ENCODE results near the gene UBR4. TPM values are rescaled to one million over a fixed set of nuclear protein-coding genes. Genes with fewer than 3 reads are reported as not detected.

The UBR4 gene
- total and polyA plus RNA-seq, 2 of the 8 experiments (the other 6 are each of a cell fraction or from before 2014, with no cell fraction given), result 139 to 152 TPM

- H3K23ac ChIP-seq (ENCODE audit: insufficient read length), result no peak overlapping the region
- peaks cover 4% of the 10 kb centered on the region; the same call in 1 of the 2 replicates for H3K23me2 ChIP-seq (ENCODE audit: low read depth, low read length)
- H3K9me3 ChIP-seq (ENCODE audit: insufficient read depth in 2 of 2, low read depth in 1 of 2, low read length in 1 of 2), result no peaks in the 10 kb centered on the region
- no peak overlapping the region for H3K4ac ChIP-seq (replicated peaks; ENCODE audit: insufficient read length, low read depth, low read length)
- no peaks in the 10 kb centered on the region for H3K27me3 ChIP-seq (replicated peaks in 1 of 4; ENCODE audit: control insufficient read depth in 3 of 4, extremely low read depth in 1 of 4, insufficient read depth in 3 of 4, low read length in 3 of 4)
- H2AK5ac ChIP-seq (ENCODE audit: low read depth, low read length), result no peak overlapping the region
- DNase-seq (ENCODE audit: low read depth in 1 of 2, low spot score in 2 of 2) (no peak), FAIRE-seq (no peak)
- H2AFZ ChIP-seq (ENCODE audit: low read length), result no peak overlapping the region
- no peaks in the 10 kb centered on the region for H3K79me1 ChIP-seq (ENCODE audit: low read depth, low read length)
- no peak overlapping the region for H2BK5ac ChIP-seq (ENCODE audit: low read depth, low read length)
- H3K14ac ChIP-seq (ENCODE audit: insufficient read length), result no peak overlapping the region
- H3K18ac ChIP-seq (ENCODE audit: extremely low read depth, low read length), result no peak overlapping the region
- H2BK12ac ChIP-seq (ENCODE audit: low read depth, low read length), result no peak overlapping the region
- H4K8ac ChIP-seq (ENCODE audit: extremely low read depth, insufficient read depth, low read length), result no peak overlapping the region
- H3K27ac ChIP-seq (ENCODE audit: low read depth, low read length), result no peak overlapping the region
- no peak overlapping the region for H3K4me3 ChIP-seq (ENCODE audit: extremely low read depth in 1 of 4, insufficient read depth in 2 of 4, low read depth in 3 of 4, low read length in 4 of 4)
- POLR2A ChIA-PET (ENCODE audit: partially characterized antibody), result interaction anchor here (1.5 to 1.8 kb wide), 2 partner anchors 19 to 39 kb away, joined by 4 to 6 read pairs; no protein-coding TSS in a partner anchor
- peaks cover 2 to 7% of the 10 kb centered on the region in 2 experiments for H4K20me1 ChIP-seq (replicated peaks in 1 of 2; ENCODE audit: control insufficient read depth in 1 of 2, insufficient read depth in 2 of 2, low read length in 2 of 2)
- no peak overlapping the region for H2BK15ac ChIP-seq (ENCODE audit: low read length)
- H3K4me1 ChIP-seq (replicated peaks in 1 of 4; ENCODE audit: control insufficient read depth in 3 of 4, insufficient read depth in 4 of 4, low read length in 3 of 4), result peaks cover 0 to 2% (median 0%) of the 10 kb centered on the region in 4 experiments; a peak in 1 of 7 replicates
- H3K56ac ChIP-seq (replicated peaks; ENCODE audit: insufficient read length, low read depth, low read length), result no peak overlapping the region
- no peak overlapping the region for H2BK20ac ChIP-seq (ENCODE audit: low read length)
- WGBS, 2 experiments (ENCODE audit: extremely low coverage in 1 of 2, insufficient coverage in 1 of 2, insufficient read length in 1 of 2, insufficient replicate concordance in 2 of 2, low coverage in 1 of 2, low lambda C conversion rate in 2 of 2, missing lambda C conversion rate in 1 of 2), result 94% methylated on average over 3 of the region's 3 CpGs; no CpG with 5 or more reads in 1 of the 2 experiments
- no peak overlapping the region for H4K5ac ChIP-seq (ENCODE audit: insufficient read length, low read depth, low read length)
- CTCF ChIA-PET (ENCODE audit: partially characterized antibody), result no interaction called here
- no peak overlapping the region for H2BK120ac ChIP-seq (replicated peaks; ENCODE audit: low read depth, low read length)
- no peak overlapping the region for H3K9ac ChIP-seq (replicated peaks in 1 of 4; ENCODE audit: extremely low read depth in 1 of 4, low read depth in 3 of 4, low read length in 3 of 4)
- H3K4me2 ChIP-seq (ENCODE audit: insufficient read depth in 1 of 2, low read depth in 2 of 2, low read length in 2 of 2), result no peak overlapping the region
- H3K36me3 ChIP-seq (ENCODE audit: control insufficient read depth in 2 of 4, insufficient read depth in 4 of 4, low read length in 3 of 4), result peaks cover 28 to 76% (median 58%) of the 10 kb centered on the region in 4 experiments
- no peak overlapping the region for H4K91ac ChIP-seq (replicated peaks; ENCODE audit: insufficient read length, low read length)
- peaks cover 0 to 5% of the 10 kb centered on the region in 2 experiments; a peak in 1 of 4 replicates for H3K79me2 ChIP-seq (ENCODE audit: control insufficient read depth in 1 of 2, insufficient read depth in 2 of 2, low read length in 2 of 2)
- TF ChIP-seq KDM1A (IDR thresholded peaks at IDR 0.05; ENCODE audit: borderline replicate concordance, low read length) (no peak), FOSL1 (IDR thresholded peaks at IDR 0.05; ENCODE audit: insufficient read depth, low read depth, low read length) (no peak), RAD21 (IDR thresholded peaks at IDR 0.05 in 1 of 2, conservative IDR thresholded peaks at IDR 0.05 in 1 of 2; ENCODE audit: low read depth in 2 of 2, low read length in 2 of 2) (no peak), SRF (IDR thresholded peaks at IDR 0.05; ENCODE audit: low read depth, low read length) (no peak), JUND (IDR thresholded peaks at IDR 0.05; ENCODE audit: low read length) (no peak), EZH2 (IDR thresholded peaks at IDR 0.05; ENCODE audit: low read depth, low read length, severe bottlenecking) (no peak), NRF1 (IDR thresholded peaks at IDR 0.05; ENCODE audit: low read depth, low read length) (no peak), POLR2AphosphoS5 (IDR thresholded peaks at IDR 0.05; ENCODE audit: low read depth, low read length) (no peak), BRCA1 (IDR thresholded peaks at IDR 0.05; ENCODE audit: low read depth, low read length) (no peak), ATF2 (IDR thresholded peaks at IDR 0.05; ENCODE audit: low read length) (no peak), POLR2A (IDR thresholded peaks at IDR 0.05; ENCODE audit: control extremely low read depth in 1 of 2, low read depth in 2 of 2, low read length in 2 of 2) (no peak), E2F6 (IDR thresholded peaks at IDR 0.05) (no peak)
Observed at GRCh38 chr1:19191811-19192210, 18.3 kb downstream of the UBR4 start.
